Transverse colon (tissue), 4 donors: ENCODE data around the gene ACOT11. TPM values are rescaled to one million over a fixed set of nuclear protein-coding genes. Genes with fewer than 3 reads are reported as not detected.

Source experiments
- DNase-seq: peaks from one replicate; pipeline ENCODE4 v3.0.0-alpha.2; 2019
- H3K27ac ChIP-seq, 4 donors: fragments of 200-600 bp; sonication (generic); 2 replicates each; pipeline ENCODE4 v1.5.1; 2016 to 2018; ENCODE audit warnings: inconsistent platforms in 4 of 4
- H3K27me3 ChIP-seq: fragments of 200-600 bp; sonication (generic); 2 replicates; pipeline ENCODE4 v1.5.1; 2017; ENCODE audit warnings: inconsistent platforms
- H3K36me3 ChIP-seq, 4 donors: fragments of 200-600 bp; sonication (generic); 2 replicates each; pipeline ENCODE4 v1.5.1; 2017 to 2019; ENCODE audit warnings: inconsistent platforms in 4 of 4
- H3K4me1 ChIP-seq, 4 donors: fragments of 200-600 bp; sonication (generic); 2 replicates each; pipeline ENCODE4 v1.5.1; 2017 to 2020; ENCODE audit warnings: inconsistent platforms in 4 of 4
- H3K4me3 ChIP-seq, 4 donors: fragments of 200-600 bp; sonication (generic); 1 replicate in 1 of 4; 2 replicates in 3 of 4; pipeline versions ENCODE4 v1.5.1 to v1.6.1; 2017 to 2019; ENCODE audit warnings: inconsistent platforms in 4 of 4
- H3K9me3 ChIP-seq, 2 donors: fragments of 200-600 bp; sonication (generic); 2 replicates each; pipeline ENCODE4 v1.5.1; 2017 to 2019; ENCODE audit warnings: inconsistent platforms in 2 of 2
- EP300 ChIP-seq: sonication (generic); formaldehyde crosslinking; IDR thresholded peaks from one replicate; pipeline ENCODE4 v1.6.1; 2017; ENCODE audit warnings: antibody characterized with exemption, low read depth
- POLR2A ChIP-seq: fragments of 450-650 bp; IDR thresholded peaks from one replicate; pipeline ENCODE4 v1.6.1; 2016; ENCODE audit warnings: antibody characterized with exemption, mild to moderate bottlenecking, moderate library complexity
- POLR2AphosphoS5 ChIP-seq, 3 donors: sonication (generic); formaldehyde crosslinking; IDR thresholded peaks; one replicate each; pipeline ENCODE4 v1.6.1; 2016; ENCODE audit warnings: antibody characterized with exemption in 3 of 3
- WGBS, 2 donors: methylation state at CpG; one replicate each; pipeline ENCODE4 v1.1.5; 2018; ENCODE audit warnings: low coverage in 1 of 2; 5-methylcytosine and 5-hydroxymethylcytosine counted together
- in situ Hi-C, 4 donors: fragments of 200-750 bp; cut with MboI; loops; one replicate each; pipeline versions ENCODE4 v1.15.0 to v1.15.1; 2017; ENCODE audit warnings: low sequenced_read_pairs in 3 of 4, low pct_ligation_motif_present in 1 of 4, low pct_unique_long_range_greater_than_20kb in 1 of 4
- intact Hi-C: fragments of 100-400 bp; cut with DNase I; formaldehyde crosslinking; loops from one replicate; pipeline ENCODE4 v1.15.1; 2023; ENCODE audit warnings: low total_unique reads
- total RNA-seq, 4 donors: library from RNA; depleted of rRNA; stranded (reverse); fragments of >200 nt; gene quantifications; one replicate each; pipeline ENCODE4 v1.1.0, GENCODE V29; 2016
- TF ChIP-seq, protein P1 (sequence below), 5 experiments: fragments of 200-600 bp in 3 of 5; fragments of 450-650 bp in 2 of 5; sonication (generic) in 3 of 5; IDR thresholded peaks; 1 replicate in 2 of 5; 2 replicates in 3 of 5; pipeline ENCODE4 v1.5.1; 2016 to 2017; ENCODE audit warnings: antibody characterized with exemption in 5 of 5, inconsistent platforms in 3 of 5, mild to moderate bottlenecking in 2 of 5, moderate library complexity in 1 of 5

ACOT11 gene
- total RNA-seq, 4 donors from 2014 or later, result 70.6 to 79.7 (median 75.3) TPM

DNA sequence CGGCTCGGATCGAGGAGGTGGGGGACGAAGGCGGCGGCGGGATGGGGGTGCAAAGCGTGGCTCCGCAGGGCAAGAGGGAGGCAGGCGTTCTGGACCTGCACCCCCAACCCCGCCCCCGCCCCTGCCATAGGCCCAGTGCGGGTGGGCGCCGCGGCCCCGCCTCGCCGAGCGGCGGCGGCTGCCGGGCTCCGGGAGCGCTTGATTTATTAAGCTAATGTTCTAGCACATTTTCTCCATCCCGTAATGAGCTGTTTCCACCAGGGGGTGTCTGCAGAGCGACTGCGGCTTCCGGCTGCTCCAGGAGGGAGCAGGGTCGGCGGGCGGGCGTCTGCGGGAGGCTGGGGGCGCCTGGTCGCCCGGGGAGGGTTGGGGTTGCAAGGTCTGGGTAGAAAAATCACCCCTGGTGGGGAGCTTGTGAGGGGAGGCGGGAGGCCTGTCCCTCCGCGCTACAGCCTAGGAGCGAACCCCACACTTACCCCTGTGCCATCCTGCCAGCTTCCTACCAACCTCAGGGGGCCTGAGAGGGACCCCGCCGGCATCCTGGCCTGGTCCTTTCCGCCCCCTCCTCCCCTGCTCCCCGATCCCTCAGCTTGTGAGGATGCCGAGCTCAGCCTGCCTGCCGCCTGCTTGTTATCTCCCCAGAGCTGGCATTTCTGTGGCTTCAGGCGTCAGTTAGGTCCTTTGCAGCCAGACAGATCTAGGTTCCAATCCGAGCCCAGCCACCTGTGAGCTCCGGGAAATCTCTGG is 48.5 kb upstream of the ACOT11 start:
- no peaks in the 10 kb centered on the region for H3K9me3 ChIP-seq
- H3K27me3 ChIP-seq, result peaks cover 5% of the 10 kb centered on the region
- peak; percentile 43 for DNase-seq
- intact Hi-C loops (loop anchor here (10.0 kb wide), 1 partner anchor 315 kb away; no protein-coding TSS in a partner anchor), in situ Hi-C loops (loop anchor here in 3 of 4 donors (10.0 to 25.0 kb wide), 3 partner anchors 375 to 425 kb away; no protein-coding TSS in a partner anchor)
- H3K27ac ChIP-seq, result peak overlapping the region in 1 of 4 donors; percentile 29
- no peaks in the 10 kb centered on the region for H3K36me3 ChIP-seq
- H3K4me3 ChIP-seq, result peak overlapping the region; percentile 11 to 47 (median 36)
- 2% methylated on average over 46 of the region's 50 CpGs; no CpG with 5 or more reads in 1 of the 2 donors for WGBS, 2 donors
- TF ChIP-seq, protein P1, sequence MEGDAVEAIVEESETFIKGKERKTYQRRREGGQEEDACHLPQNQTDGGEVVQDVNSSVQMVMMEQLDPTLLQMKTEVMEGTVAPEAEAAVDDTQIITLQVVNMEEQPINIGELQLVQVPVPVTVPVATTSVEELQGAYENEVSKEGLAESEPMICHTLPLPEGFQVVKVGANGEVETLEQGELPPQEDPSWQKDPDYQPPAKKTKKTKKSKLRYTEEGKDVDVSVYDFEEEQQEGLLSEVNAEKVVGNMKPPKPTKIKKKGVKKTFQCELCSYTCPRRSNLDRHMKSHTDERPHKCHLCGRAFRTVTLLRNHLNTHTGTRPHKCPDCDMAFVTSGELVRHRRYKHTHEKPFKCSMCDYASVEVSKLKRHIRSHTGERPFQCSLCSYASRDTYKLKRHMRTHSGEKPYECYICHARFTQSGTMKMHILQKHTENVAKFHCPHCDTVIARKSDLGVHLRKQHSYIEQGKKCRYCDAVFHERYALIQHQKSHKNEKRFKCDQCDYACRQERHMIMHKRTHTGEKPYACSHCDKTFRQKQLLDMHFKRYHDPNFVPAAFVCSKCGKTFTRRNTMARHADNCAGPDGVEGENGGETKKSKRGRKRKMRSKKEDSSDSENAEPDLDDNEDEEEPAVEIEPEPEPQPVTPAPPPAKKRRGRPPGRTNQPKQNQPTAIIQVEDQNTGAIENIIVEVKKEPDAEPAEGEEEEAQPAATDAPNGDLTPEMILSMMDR (IDR thresholded peaks at IDR 0.05), result peak; percentile 37 to 53 (median 52)
- TF ChIP-seq POLR2A, result no peak
- TF ChIP-seq POLR2AphosphoS5 (IDR thresholded peaks at IDR 0.05), result no peak
- TF ChIP-seq EP300, result no peak
- H3K4me1 ChIP-seq, result peaks cover 6 to 16% (median 12%) of the 10 kb centered on the region in 4 donors

DNA sequence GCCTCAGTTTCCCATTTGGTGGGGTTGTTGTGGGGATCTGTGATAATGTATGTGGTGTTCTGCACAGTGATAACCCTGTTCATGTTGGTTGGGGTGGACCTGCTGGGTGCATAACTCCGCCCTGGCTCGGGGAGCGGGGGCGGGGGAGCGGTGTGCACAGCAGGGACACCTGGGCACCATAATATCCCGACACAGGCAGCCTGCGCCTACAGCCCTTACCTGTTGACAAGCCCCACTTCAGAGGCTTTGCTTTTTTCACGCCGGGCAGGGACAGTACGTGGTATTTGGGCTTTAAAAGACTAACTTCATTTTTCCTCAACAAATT is 48.0 kb upstream of the ACOT11 start:
- TF ChIP-seq POLR2AphosphoS5 (IDR thresholded peaks at IDR 0.05) (no peak), EP300 (no peak), POLR2A (no peak)
- TF ChIP-seq, protein P1 (IDR thresholded peaks at IDR 0.05), result no peak
- in situ Hi-C loops (no loop called here), intact Hi-C loops (no loop called here)
- no peaks in the 10 kb centered on the region for H3K36me3 ChIP-seq
- peaks cover 5% of the 10 kb centered on the region for H3K27me3 ChIP-seq
- H3K4me3 ChIP-seq, result peak overlapping the region in 2 of 4 donors; percentile 46 to 47
- peak; percentile 22 for DNase-seq
- WGBS, 2 donors, result 41% methylated on average over 10 of the region's 10 CpGs; no CpG with 5 or more reads in 1 of the 2 donors
- no peaks in the 10 kb centered on the region for H3K9me3 ChIP-seq
- H3K27ac ChIP-seq, result no peak overlapping the region
- peaks cover 6 to 16% (median 12%) of the 10 kb centered on the region in 4 donors for H3K4me1 ChIP-seq

DNA sequence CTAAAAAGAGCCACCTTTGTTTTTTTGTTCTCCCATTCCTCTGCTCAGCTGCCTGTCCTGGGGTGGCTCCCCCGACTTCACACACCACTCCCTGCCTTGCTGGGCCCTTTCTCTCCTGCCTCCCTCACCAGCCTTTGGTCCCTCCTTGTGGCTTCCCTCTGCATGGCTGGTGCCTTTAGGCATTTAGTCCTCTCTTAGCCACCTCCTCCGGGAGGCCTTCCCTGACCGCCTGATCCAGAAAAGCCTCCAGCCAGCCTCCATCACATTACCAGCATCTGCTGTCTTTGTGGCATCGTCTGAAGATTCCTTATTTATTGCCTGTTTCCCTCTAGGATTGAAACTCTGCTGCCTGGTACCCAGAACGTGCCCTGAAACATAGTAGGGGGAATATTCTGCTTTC is 46.2 kb upstream of the ACOT11 start:
- Histone ChIP-seq H3K4me1 (peaks cover 6 to 16% (median 12%) of the 10 kb centered on the region in 4 donors), H3K36me3 (no peaks in the 10 kb centered on the region), H3K27me3 (peaks cover 5% of the 10 kb centered on the region), H3K4me3 (no peak overlapping the region), H3K9me3 (no peaks in the 10 kb centered on the region), H3K27ac (no peak overlapping the region)
- TF ChIP-seq EP300, result no peak
- TF ChIP-seq, protein P1 (IDR thresholded peaks at IDR 0.05), result no peak
- no peak for TF ChIP-seq POLR2AphosphoS5 (IDR thresholded peaks at IDR 0.05)
- no peak for TF ChIP-seq POLR2A
- no peak for DNase-seq
- intact Hi-C loops (no loop called here), in situ Hi-C loops (no loop called here)
- 81 to 83% methylated on average over 3 to 5 of the region's 5 CpGs for WGBS, 2 donors

DNA sequence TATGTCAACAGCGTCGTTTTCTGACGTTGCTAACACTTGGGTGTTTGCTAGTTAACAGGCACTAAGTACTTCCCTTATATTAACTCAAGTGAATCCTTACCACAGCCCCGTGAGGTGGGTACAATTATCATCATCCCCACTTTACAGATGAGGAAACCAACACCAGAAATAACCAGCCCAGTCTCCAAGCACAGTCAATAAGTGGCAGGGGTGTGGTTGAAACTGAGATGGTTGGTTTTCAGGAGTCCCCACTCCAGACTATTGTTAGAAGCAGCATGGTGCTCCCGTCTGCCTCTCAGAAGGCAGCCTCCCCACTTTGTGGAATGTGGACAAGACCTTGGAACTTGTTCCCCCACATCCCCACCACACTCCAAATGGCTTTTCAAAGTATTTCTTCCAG is 45.7 kb upstream of the ACOT11 start:
- intact Hi-C loops, result no loop called here
- in situ Hi-C loops, result no loop called here
- H3K27me3 ChIP-seq, result peaks cover 5% of the 10 kb centered on the region
- 70 to 80% methylated on average over 1 to 5 of the region's 5 CpGs for WGBS, 2 donors
- H3K4me3 ChIP-seq, result no peak overlapping the region
- no peaks in the 10 kb centered on the region for H3K36me3 ChIP-seq
- H3K9me3 ChIP-seq, result no peaks in the 10 kb centered on the region
- TF ChIP-seq, protein P1 (IDR thresholded peaks at IDR 0.05), result no peak
- TF ChIP-seq POLR2AphosphoS5 (IDR thresholded peaks at IDR 0.05) (no peak), EP300 (no peak), POLR2A (no peak)
- no peak overlapping the region for H3K27ac ChIP-seq
- no peak for DNase-seq
- H3K4me1 ChIP-seq, result peaks cover 6 to 16% (median 12%) of the 10 kb centered on the region in 4 donors
